Lung (tissue), 12 donors: ENCODE data around the gene RREB1. TPM values are rescaled to one million over a fixed set of nuclear protein-coding genes. Genes with fewer than 3 reads are reported as not detected.

Experiments
- ATAC-seq: fragments of 200-7000 bp; cut with Tn5 transposase; one replicate; pipeline ENCODE4 v1.9.1; 2020; ENCODE audit warnings: moderate number of reproducible peaks; ENCODE audit not compliant: insufficient read depth, low FRiP score
- DNase-seq, 3 donors: peaks; one replicate each; pipeline ENCODE4 v3.0.0-alpha.2; 2013 to 2017
- H3K27ac ChIP-seq, 2 donors: one replicate each; pipeline ENCODE4 v1.5.1; 2013; ENCODE audit warnings: mild to moderate bottlenecking in 2 of 2, moderate library complexity in 2 of 2, control low read depth in 1 of 2, inconsistent platforms in 1 of 2, low read depth in 1 of 2, low read length in 1 of 2
- H3K27me3 ChIP-seq, 3 donors: one replicate each; pipeline ENCODE4 v1.5.1; 2013; ENCODE audit warnings: low read length in 2 of 3; ENCODE audit not compliant: control insufficient read depth in 3 of 3, insufficient read depth in 3 of 3
- H3K36me3 ChIP-seq, 4 donors: one replicate each; pipeline ENCODE4 v1.5.1; 2013; ENCODE audit warnings: low read length in 4 of 4, mild to moderate bottlenecking in 1 of 4, moderate library complexity in 1 of 4; ENCODE audit not compliant: control insufficient read depth in 4 of 4, insufficient read depth in 4 of 4
- H3K4me1 ChIP-seq, 5 donors: one replicate each; pipeline ENCODE4 v1.5.1; 2013; ENCODE audit warnings: low read length in 5 of 5, mild to moderate bottlenecking in 2 of 5, moderate library complexity in 1 of 5; ENCODE audit not compliant: control insufficient read depth in 5 of 5, insufficient read depth in 5 of 5
- H3K4me3 ChIP-seq: one replicate; pipeline ENCODE4 v1.5.1; 2013; ENCODE audit warnings: mild to moderate bottlenecking, control low read depth, moderate library complexity
- H3K9ac ChIP-seq, 2 donors: one replicate each; pipeline ENCODE4 v1.5.1; 2013; ENCODE audit warnings: low read length in 2 of 2, control low read depth in 1 of 2; ENCODE audit not compliant: insufficient read depth in 1 of 2
- H3K9me3 ChIP-seq, 4 donors: one replicate each; pipeline ENCODE4 v1.5.1; 2013; ENCODE audit warnings: low read length in 3 of 4, mild to moderate bottlenecking in 1 of 4, moderate library complexity in 1 of 4; ENCODE audit not compliant: control insufficient read depth in 4 of 4, insufficient read depth in 3 of 4
- CTCF ChIP-seq: IDR thresholded peaks from 2 replicates; pipeline ENCODE4 v1.5.1; 2012; ENCODE audit warnings: mild to moderate bottlenecking; ENCODE audit errors: control extremely low read depth, extremely low read depth
- WGBS, 2 donors: extraction: QIAGEN DNeasy Blood & Tissue Kit; methylation state at CpG; one replicate each; pipeline ENCODE4 v1.1.7; 2013; 5-methylcytosine and 5-hydroxymethylcytosine counted together
- polyA plus RNA-seq, 2 donors: library from polyadenylated mRNA; stranded (reverse); fragments of 200-250 nt; gene quantifications; one replicate each; pipeline ENCODE4 v1.2.1, GENCODE V29; 2013
- total RNA-seq, 2 donors: library from RNA; depleted of rRNA in 1 of 2; stranded (reverse); fragments of >200 nt in 1 of 2; gene quantifications; one replicate each; pipeline ENCODE4 v1.2.1, GENCODE V29; 2014 to 2021
- donor health status: control.
- donor health status: control.
- donor health status: Bipolar disorder and iron deficiency.
- donor health status: healthy.
- donor health status: DM: yes; HTN: yes; CAD: no.

Gene RREB1
- total and polyA plus RNA-seq, 4 donors = 8.9 to 54.7 (median 31.1) TPM

- ATAC-seq (no peak), DNase-seq (no peak)
- WGBS, 2 donors = 82 to 89% methylated on average over 6 of the region's 6 CpGs
- TF ChIP-seq CTCF = no peak
- no peak overlapping the region for H3K27ac ChIP-seq
- no peaks in the 10 kb centered on the region for H3K27me3 ChIP-seq
- no peak overlapping the region for H3K4me3 ChIP-seq
- H3K9me3 ChIP-seq = peaks cover 0 to 1% (median 0%) of the 10 kb centered on the region in 4 donors
- H3K36me3 ChIP-seq = peaks cover 14 to 39% (median 21%) of the 10 kb centered on the region in 4 donors
- H3K4me1 ChIP-seq = no peaks in the 10 kb centered on the region
- no peak overlapping the region for H3K9ac ChIP-seq
These were observed 185.0 kb downstream of the RREB1 start for GRCh38 chr6:7292596-7293255.

- H3K4me3 ChIP-seq = no peak overlapping the region
- peaks cover 0 to 1% (median 0%) of the 10 kb centered on the region in 4 donors for H3K9me3 ChIP-seq
- no peak for ATAC-seq
- H3K4me1 ChIP-seq = no peaks in the 10 kb centered on the region
- no peak for TF ChIP-seq CTCF
- H3K9ac ChIP-seq = no peak overlapping the region
- no peak overlapping the region for H3K27ac ChIP-seq
- WGBS, 2 donors = 95 to 97% methylated on average over 3 of the region's 3 CpGs
- no peaks in the 10 kb centered on the region for H3K27me3 ChIP-seq
- DNase-seq = no peak
- H3K36me3 ChIP-seq = peaks cover 17 to 40% (median 26%) of the 10 kb centered on the region in 4 donors
These were observed 188.2 kb downstream of the RREB1 start for GRCh38 chr6:7295916-7296315.

GRCh38 chr6:7296602-7297001 lies 188.8 kb downstream of the RREB1 start:
- H3K27ac ChIP-seq = no peak overlapping the region

More at GRCh38 chr6:7296602-7297001, 188.8 kb downstream of the RREB1 start:
- no peak for TF ChIP-seq CTCF
- Histone ChIP-seq H3K27me3 (no peaks in the 10 kb centered on the region), H3K9me3 (peaks cover 0 to 1% (median 0%) of the 10 kb centered on the region in 4 donors), H3K4me3 (no peak overlapping the region), H3K9ac (no peak overlapping the region), H3K36me3 (peaks cover 20 to 47% (median 30%) of the 10 kb centered on the region in 4 donors), H3K4me1 (no peaks in the 10 kb centered on the region)
- DNase-seq (no peak), ATAC-seq (no peak)
- WGBS, 2 donors = 83 to 84% methylated on average over 2 of the region's 2 CpGs
